Measurements from ENCODE around the gene HMCN1.
"Not testable (repeated sequence)": the region's sequence is repeated elsewhere in the genome, so short reads cannot be mapped to it uniquely, and the experiment has no call there.

The HMCN1 gene

GRCh38 chr1:186202271-186202764 lies 468.1 kb downstream of the HMCN1 start:
- DNase-seq (ENCODE audit: low read depth in 2 of 2), result no peak

GRCh38 chr1:186202776-186203175 lies 468.6 kb downstream of the HMCN1 start:
- DNase-seq (ENCODE audit: low read depth in 2 of 2), result no peak

GRCh38 chr1:186206048-186206570 lies 471.9 kb downstream of the HMCN1 start:
- no peak for DNase-seq (ENCODE audit: low read depth in 2 of 2)

- no peak for DNase-seq (ENCODE audit: low read depth in 2 of 2)
Measured at GRCh38 chr1:186207391-186208085, 473.3 kb downstream of the HMCN1 start.

GRCh38 chr1:186208405-186209129 lies 474.4 kb downstream of the HMCN1 start:
- DNase-seq (ENCODE audit: low read depth in 2 of 2), result no peak

- no peak for DNase-seq (ENCODE audit: low read depth in 2 of 2)
Measured at GRCh38 chr1:186210258-186210657, 476.1 kb downstream of the HMCN1 start.

GRCh38 chr1:186211583-186211982 lies 477.4 kb downstream of the HMCN1 start:
- DNase-seq (ENCODE audit: low read depth in 2 of 2), result not testable (repeated sequence)

GRCh38 chr1:186212568-186213224 lies 478.5 kb downstream of the HMCN1 start:
- no peak for DNase-seq (ENCODE audit: low read depth in 2 of 2)

GRCh38 chr1:186213225-186213607 lies 479.0 kb downstream of the HMCN1 start:
- no peak for DNase-seq (ENCODE audit: low read depth in 2 of 2)

GRCh38 chr1:186214791-186215190 lies 480.6 kb downstream of the HMCN1 start:
- no peak for DNase-seq (ENCODE audit: low read depth in 2 of 2)

GRCh38 chr1:186215636-186216035 lies 481.4 kb downstream of the HMCN1 start:
- no peak for DNase-seq (ENCODE audit: low read depth in 2 of 2)

- DNase-seq (ENCODE audit: low read depth in 2 of 2), result no peak
Measured at GRCh38 chr1:186218654-186219352, 484.6 kb downstream of the HMCN1 start.

GRCh38 chr1:186220067-186220466 lies 485.9 kb downstream of the HMCN1 start:
- DNase-seq (ENCODE audit: low read depth in 2 of 2), result no peak

- DNase-seq (ENCODE audit: low read depth in 2 of 2), result no peak
Measured at GRCh38 chr1:186220911-186221310, 486.7 kb downstream of the HMCN1 start.

GRCh38 chr1:186225096-186225495 lies 490.9 kb downstream of the HMCN1 start:
- no peak for DNase-seq (ENCODE audit: low read depth in 2 of 2)

GRCh38 chr1:186228749-186229148 lies 494.6 kb downstream of the HMCN1 start:
- no peak for DNase-seq (ENCODE audit: low read depth in 2 of 2)

GRCh38 chr1:186231861-186232436 lies 497.8 kb downstream of the HMCN1 start:
- no peak for DNase-seq (ENCODE audit: low read depth in 2 of 2)

GRCh38 chr1:186234976-186235686 lies 500.9 kb downstream of the HMCN1 start:
- no peak for DNase-seq (ENCODE audit: low read depth in 2 of 2)

- no peak for DNase-seq (ENCODE audit: low read depth in 2 of 2)
Measured at GRCh38 chr1:186235696-186236095, 501.5 kb downstream of the HMCN1 start.

- DNase-seq (ENCODE audit: low read depth in 2 of 2), result no peak
Measured at GRCh38 chr1:186236921-186237320, 502.7 kb downstream of the HMCN1 start.

- no peak for DNase-seq (ENCODE audit: low read depth in 2 of 2)
Measured at GRCh38 chr1:186239171-186239570, 505.0 kb downstream of the HMCN1 start.

All from stimulated activated CD4-positive, alpha-beta T cell treated with anti-CD3 and anti-CD28 coated beads, Interleukin-15, amount 100 ng/mL, for 48 hours (primary cell).